ENCODE results near the gene KIAA0319L. TPM values are rescaled to one million over a fixed set of nuclear protein-coding genes. Genes with fewer than 3 reads are reported as not detected.
"Not testable (repeated sequence)": the region's sequence is repeated elsewhere in the genome, so short reads cannot be mapped to it uniquely, and the experiment has no call there.

The KIAA0319L gene
- total RNA-seq, 6 experiments from 2014 or later: 30.5 to 39.0 (median 31.8) TPM

- no peaks in the 10 kb centered on the region for H3K36me3 Mint-ChIP-seq (ENCODE audit: low read depth)
- no peaks in the 10 kb centered on the region for H3K4me1 Mint-ChIP-seq (ENCODE audit: low read depth)
- TF ChIP-seq, protein P1, sequence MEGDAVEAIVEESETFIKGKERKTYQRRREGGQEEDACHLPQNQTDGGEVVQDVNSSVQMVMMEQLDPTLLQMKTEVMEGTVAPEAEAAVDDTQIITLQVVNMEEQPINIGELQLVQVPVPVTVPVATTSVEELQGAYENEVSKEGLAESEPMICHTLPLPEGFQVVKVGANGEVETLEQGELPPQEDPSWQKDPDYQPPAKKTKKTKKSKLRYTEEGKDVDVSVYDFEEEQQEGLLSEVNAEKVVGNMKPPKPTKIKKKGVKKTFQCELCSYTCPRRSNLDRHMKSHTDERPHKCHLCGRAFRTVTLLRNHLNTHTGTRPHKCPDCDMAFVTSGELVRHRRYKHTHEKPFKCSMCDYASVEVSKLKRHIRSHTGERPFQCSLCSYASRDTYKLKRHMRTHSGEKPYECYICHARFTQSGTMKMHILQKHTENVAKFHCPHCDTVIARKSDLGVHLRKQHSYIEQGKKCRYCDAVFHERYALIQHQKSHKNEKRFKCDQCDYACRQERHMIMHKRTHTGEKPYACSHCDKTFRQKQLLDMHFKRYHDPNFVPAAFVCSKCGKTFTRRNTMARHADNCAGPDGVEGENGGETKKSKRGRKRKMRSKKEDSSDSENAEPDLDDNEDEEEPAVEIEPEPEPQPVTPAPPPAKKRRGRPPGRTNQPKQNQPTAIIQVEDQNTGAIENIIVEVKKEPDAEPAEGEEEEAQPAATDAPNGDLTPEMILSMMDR (IDR thresholded peaks at IDR 0.05): no peak
- no peak overlapping the region for H3K27ac Mint-ChIP-seq
- no peaks in the 10 kb centered on the region for H3K9me3 Mint-ChIP-seq
- no peak for DNase-seq
- H3K27me3 Mint-ChIP-seq (ENCODE audit: insufficient read depth): peaks cover 4% of the 10 kb centered on the region; the same call in 1 of the 2 replicates
- no peak overlapping the region for H3K4me3 Mint-ChIP-seq
Observed at GRCh38 chr1:35588197-35588910, 31.2 kb upstream of the KIAA0319L start.

DNA sequence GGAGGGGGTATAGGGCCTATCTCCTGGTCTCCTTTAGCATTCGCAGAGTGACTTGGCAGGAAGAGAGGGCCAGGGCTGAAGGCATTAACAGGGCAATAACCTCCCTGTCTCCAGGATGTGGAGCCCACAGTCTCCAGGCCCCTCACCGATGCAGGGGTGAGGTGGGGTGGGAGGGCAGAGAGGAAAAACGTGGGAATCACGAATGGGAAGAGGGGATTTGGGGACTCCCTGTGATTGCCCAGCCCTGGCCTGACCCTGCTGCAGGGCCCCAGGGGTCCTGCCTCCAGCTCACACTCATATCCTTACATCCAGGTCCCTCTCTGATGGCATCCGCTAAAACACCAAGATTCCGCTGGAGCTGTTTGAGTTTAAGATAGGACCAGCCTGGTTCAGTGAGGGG lies 30.5 kb upstream of the KIAA0319L start:
- Mint-ChIP-seq H3K27me3 (ENCODE audit: insufficient read depth) (peaks cover 7% of the 10 kb centered on the region; the same call in 1 of the 2 replicates), H3K4me3 (no peak overlapping the region), H3K9me3 (no peaks in the 10 kb centered on the region), H3K36me3 (ENCODE audit: low read depth) (no peaks in the 10 kb centered on the region), H3K27ac (no peak overlapping the region), H3K4me1 (ENCODE audit: low read depth) (no peaks in the 10 kb centered on the region)
- TF ChIP-seq, protein P1 (IDR thresholded peaks at IDR 0.05): no peak
- no peak for DNase-seq

- no peak for DNase-seq
- H3K4me3 Mint-ChIP-seq: no peak overlapping the region
- H3K27ac Mint-ChIP-seq: no peak overlapping the region
- TF ChIP-seq, protein P1 (IDR thresholded peaks at IDR 0.05): no peak
- no peaks in the 10 kb centered on the region for H3K9me3 Mint-ChIP-seq
- no peaks in the 10 kb centered on the region for H3K36me3 Mint-ChIP-seq (ENCODE audit: low read depth)
- H3K27me3 Mint-ChIP-seq (ENCODE audit: insufficient read depth): peaks cover 7% of the 10 kb centered on the region; the same call in 1 of the 2 replicates
- no peaks in the 10 kb centered on the region for H3K4me1 Mint-ChIP-seq (ENCODE audit: low read depth)
Observed at GRCh38 chr1:35586808-35587207, 29.6 kb upstream of the KIAA0319L start.

GRCh38 chr1:35585805-35586204 lies 28.6 kb upstream of the KIAA0319L start:
- not testable (repeated sequence) for H3K4me3 Mint-ChIP-seq; H3K27me3 Mint-ChIP-seq (ENCODE audit: insufficient read depth); H3K4me1 Mint-ChIP-seq (ENCODE audit: low read depth); H3K27ac Mint-ChIP-seq; H3K9me3 Mint-ChIP-seq; H3K36me3 Mint-ChIP-seq (ENCODE audit: low read depth); DNase-seq

GRCh38 chr1:35585281-35585680 lies 28.1 kb upstream of the KIAA0319L start:
- Mint-ChIP-seq H3K9me3 (no peaks in the 10 kb centered on the region), H3K27me3 (ENCODE audit: insufficient read depth) (peaks cover 7% of the 10 kb centered on the region; the same call in 1 of the 2 replicates), H3K27ac (no peak overlapping the region), H3K36me3 (ENCODE audit: low read depth) (no peaks in the 10 kb centered on the region), H3K4me3 (no peak overlapping the region), H3K4me1 (ENCODE audit: low read depth) (no peaks in the 10 kb centered on the region)
- no peak for DNase-seq
- TF ChIP-seq, protein P1 (IDR thresholded peaks at IDR 0.05): no peak

GRCh38 chr1:35581621-35582020 lies 24.4 kb upstream of the KIAA0319L start:
- not testable (repeated sequence) for H3K27ac Mint-ChIP-seq; H3K4me1 Mint-ChIP-seq (ENCODE audit: low read depth); DNase-seq; H3K4me3 Mint-ChIP-seq; H3K27me3 Mint-ChIP-seq (ENCODE audit: insufficient read depth); H3K9me3 Mint-ChIP-seq; H3K36me3 Mint-ChIP-seq (ENCODE audit: low read depth)

All from HFFc6 (cell line).